ENCODE measurements around the gene SLC22A23.

DNA sequence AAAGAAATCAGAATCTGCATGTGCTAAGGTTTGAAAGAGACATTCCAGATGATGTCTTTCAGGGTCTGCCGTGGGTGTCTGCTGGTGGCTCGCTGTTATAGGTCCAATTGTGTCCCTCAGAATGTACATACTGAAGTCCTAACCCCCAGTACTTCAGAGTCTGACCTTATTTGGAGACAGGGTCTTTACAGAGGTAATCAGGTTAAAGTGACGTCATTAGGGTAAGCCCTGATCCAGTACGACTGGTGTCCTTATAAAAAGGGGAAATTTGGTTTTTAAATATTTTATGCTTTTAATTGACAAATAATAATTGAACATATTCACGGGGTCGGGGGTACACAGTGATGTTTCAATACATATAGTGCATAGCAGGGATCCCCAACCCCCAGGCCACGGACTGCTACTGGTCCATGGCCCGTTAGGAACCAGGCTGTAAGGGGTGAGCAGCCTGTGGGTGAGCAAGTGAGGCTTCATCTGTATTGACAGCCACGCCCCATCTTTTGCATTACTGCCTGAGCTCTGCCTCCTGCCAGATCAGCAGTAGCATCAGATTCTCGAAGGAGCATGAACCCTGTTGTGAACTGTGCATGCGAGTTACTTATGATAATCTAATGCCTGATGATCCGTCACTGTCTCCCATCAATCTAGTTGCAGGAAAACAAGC lies 33.2 kb upstream of the SLC22A23 start:
- TF ChIP-seq, protein P1, sequence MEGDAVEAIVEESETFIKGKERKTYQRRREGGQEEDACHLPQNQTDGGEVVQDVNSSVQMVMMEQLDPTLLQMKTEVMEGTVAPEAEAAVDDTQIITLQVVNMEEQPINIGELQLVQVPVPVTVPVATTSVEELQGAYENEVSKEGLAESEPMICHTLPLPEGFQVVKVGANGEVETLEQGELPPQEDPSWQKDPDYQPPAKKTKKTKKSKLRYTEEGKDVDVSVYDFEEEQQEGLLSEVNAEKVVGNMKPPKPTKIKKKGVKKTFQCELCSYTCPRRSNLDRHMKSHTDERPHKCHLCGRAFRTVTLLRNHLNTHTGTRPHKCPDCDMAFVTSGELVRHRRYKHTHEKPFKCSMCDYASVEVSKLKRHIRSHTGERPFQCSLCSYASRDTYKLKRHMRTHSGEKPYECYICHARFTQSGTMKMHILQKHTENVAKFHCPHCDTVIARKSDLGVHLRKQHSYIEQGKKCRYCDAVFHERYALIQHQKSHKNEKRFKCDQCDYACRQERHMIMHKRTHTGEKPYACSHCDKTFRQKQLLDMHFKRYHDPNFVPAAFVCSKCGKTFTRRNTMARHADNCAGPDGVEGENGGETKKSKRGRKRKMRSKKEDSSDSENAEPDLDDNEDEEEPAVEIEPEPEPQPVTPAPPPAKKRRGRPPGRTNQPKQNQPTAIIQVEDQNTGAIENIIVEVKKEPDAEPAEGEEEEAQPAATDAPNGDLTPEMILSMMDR (IDR thresholded peaks at IDR 0.05; ENCODE audit: low read depth, low read length): no peak
- no peak for TF ChIP-seq EZH2phosphoT487 (IDR thresholded peaks at IDR 0.05; ENCODE audit: low read depth)

Data from OCI-LY3 (cell line).